ENCODE data around the gene RP2.

RP2 gene

GRCh38 chrX:46849933-46850332, 13.1 kb downstream of the RP2 start:
- DNase-seq, result peak; percentile 3

- DNase-seq, result no peak
Observed at GRCh38 chrX:46850771-46851170, 13.9 kb downstream of the RP2 start.

GRCh38 chrX:46856483-46856882, 19.6 kb downstream of the RP2 start:
- DNase-seq, result no peak

- DNase-seq, result no peak
Observed at GRCh38 chrX:46860557-46860956, 23.7 kb downstream of the RP2 start.

GRCh38 chrX:46863072-46863471, 26.2 kb downstream of the RP2 start:
- DNase-seq, result peak; percentile 6

- no peak for DNase-seq
Observed at GRCh38 chrX:46864606-46865005, 27.8 kb downstream of the RP2 start.

- peak; percentile 60 for DNase-seq
Observed at GRCh38 chrX:46865281-46865680, 28.4 kb downstream of the RP2 start.

GRCh38 chrX:46866726-46867125, 29.9 kb downstream of the RP2 start:
- no peak for DNase-seq

GRCh38 chrX:46873746-46874145, 36.9 kb downstream of the RP2 start:
- no peak for DNase-seq

- DNase-seq, result no peak
Observed at GRCh38 chrX:46876901-46877300, 40.1 kb downstream of the RP2 start.

- DNase-seq, result no peak
Observed at GRCh38 chrX:46882266-46882665, 45.4 kb downstream of the RP2 start.

GRCh38 chrX:46884799-46885198, 48.0 kb downstream of the RP2 start:
- no peak for DNase-seq

GRCh38 chrX:46898207-46898606, 61.4 kb downstream of the RP2 start:
- no peak for DNase-seq

- DNase-seq, result peak; percentile 77
Observed at GRCh38 chrX:46903458-46904242, 66.8 kb downstream of the RP2 start.

- DNase-seq, result no peak
Observed at GRCh38 chrX:46904626-46905025, 67.8 kb downstream of the RP2 start.

- no peak for DNase-seq
Observed at GRCh38 chrX:46910415-46910814, 73.6 kb downstream of the RP2 start.

GRCh38 chrX:46912098-46912602, 75.3 kb downstream of the RP2 start, which contains the start of gene JADE3:
Gene JADE3 (plus strand): TSS chrX:46912421. CDS start chrX:46984895, 72,474 bp downstream.
- peak; percentile 70 for DNase-seq

GRCh38 chrX:46912603-46913491, 76.0 kb downstream of the RP2 start:
- peak; percentile 54 for DNase-seq

- DNase-seq, result peak; percentile 37
Observed at GRCh38 chrX:46913667-46914066, 76.8 kb downstream of the RP2 start.

GRCh38 chrX:46916273-46916672, 79.4 kb downstream of the RP2 start:
- DNase-seq, result no peak

- DNase-seq, result no peak
Observed at GRCh38 chrX:46917622-46918021, 80.8 kb downstream of the RP2 start.

- DNase-seq, result peak; percentile 13
Observed at GRCh38 chrX:46918434-46918833, 81.6 kb downstream of the RP2 start.

GRCh38 chrX:46920235-46920634, 83.4 kb downstream of the RP2 start:
- DNase-seq, result no peak

GRCh38 chrX:46922611-46923010, 85.8 kb downstream of the RP2 start:
- no peak for DNase-seq
